ENCODE data around the gene CD200R1. TPM values are rescaled to one million over a fixed set of nuclear protein-coding genes. Genes with fewer than 3 reads are reported as not detected.

The CD200R1 gene
- total RNA-seq, 1 donor from 2014 or later = 1.9 TPM

GRCh38 chr3:112884678-112885290, 90.1 kb downstream of the CD200R1 start:
- ATAC-seq (no peak), DNase-seq (no peak)
- intact Hi-C loops (cut with DNase I) = no loop called here
- H3K27me3 ChIP-seq = peaks cover 4% of the 10 kb centered on the region
- no peaks in the 10 kb centered on the region for H3K9me3 ChIP-seq
- H3K4me3 ChIP-seq = no peak overlapping the region
- H3K4me1 ChIP-seq = no peaks in the 10 kb centered on the region
- no peaks in the 10 kb centered on the region for H3K36me3 ChIP-seq
- H3K27ac ChIP-seq = no peak overlapping the region
- no peak for TF ChIP-seq CTCF (IDR thresholded peaks at IDR 0.05)

DNA sequence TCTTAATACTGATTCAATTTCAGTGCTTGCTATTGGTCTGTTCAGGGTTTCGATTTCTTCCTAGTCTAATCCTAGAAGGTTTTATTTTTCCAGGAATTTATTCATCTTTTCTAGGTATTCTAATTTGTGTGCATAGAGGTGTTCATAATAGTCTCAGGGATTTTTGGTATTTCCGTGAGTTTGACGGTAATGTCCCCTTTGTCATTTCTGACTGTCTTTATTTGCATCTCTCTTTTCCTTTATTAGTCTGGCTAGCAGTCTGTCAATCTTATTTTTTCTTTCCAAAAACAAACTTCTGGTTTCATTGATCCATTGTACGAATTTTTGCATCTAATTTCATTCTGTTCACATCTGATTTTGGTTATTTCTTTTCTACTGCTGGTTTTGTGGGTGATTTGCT, 93.0 kb downstream of the CD200R1 start:
- no peaks in the 10 kb centered on the region for H3K36me3 ChIP-seq
- H3K9me3 ChIP-seq = no peaks in the 10 kb centered on the region
- no peaks in the 10 kb centered on the region for H3K27me3 ChIP-seq
- H3K4me3 ChIP-seq = no peak overlapping the region
- H3K4me1 ChIP-seq = no peaks in the 10 kb centered on the region
- TF ChIP-seq CTCF (IDR thresholded peaks at IDR 0.05) = no peak
- intact Hi-C loops (cut with DNase I) = no loop called here
- ATAC-seq (no peak), DNase-seq (no peak)
- H3K27ac ChIP-seq = no peak overlapping the region

DNA sequence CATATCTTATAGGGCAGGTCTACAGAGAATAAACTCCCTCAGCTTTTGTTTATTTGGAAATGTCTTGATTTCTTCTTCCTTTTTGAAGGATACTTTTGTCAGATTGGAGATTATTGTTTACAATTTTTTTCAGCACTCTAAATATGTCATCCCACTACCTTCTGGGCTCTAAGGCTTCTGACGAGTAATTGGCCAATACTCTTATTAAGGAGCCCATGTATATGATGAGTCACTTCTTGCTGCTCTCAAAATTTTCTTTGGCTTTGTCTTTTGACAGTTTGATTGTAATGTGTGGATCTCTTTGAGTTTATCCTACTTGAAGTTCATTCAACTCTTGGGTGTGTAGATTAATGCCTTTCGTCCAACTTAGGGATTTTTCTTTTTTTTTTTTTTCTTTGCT, 99.3 kb downstream of the CD200R1 start:
- DNase-seq = no peak
- no peak for TF ChIP-seq CTCF (IDR thresholded peaks at IDR 0.05)
- no peaks in the 10 kb centered on the region for H3K27me3 ChIP-seq
- H3K4me3 ChIP-seq = no peak overlapping the region
- H3K4me1 ChIP-seq = no peaks in the 10 kb centered on the region
- intact Hi-C loops (cut with DNase I) = no loop called here
- H3K36me3 ChIP-seq = no peaks in the 10 kb centered on the region
- no peaks in the 10 kb centered on the region for H3K9me3 ChIP-seq
- H3K27ac ChIP-seq = no peak overlapping the region
- no peak for ATAC-seq

- DNase-seq = no peak
- no peak overlapping the region for H3K4me3 ChIP-seq
- no peaks in the 10 kb centered on the region for H3K9me3 ChIP-seq
- no peaks in the 10 kb centered on the region for H3K4me1 ChIP-seq
- no peak for TF ChIP-seq CTCF (IDR thresholded peaks at IDR 0.05)
- H3K27me3 ChIP-seq = no peaks in the 10 kb centered on the region
- H3K27ac ChIP-seq = no peak overlapping the region
- H3K36me3 ChIP-seq = no peaks in the 10 kb centered on the region
- ATAC-seq = no peak
- intact Hi-C loops (cut with DNase I) = no loop called here
Measured at GRCh38 chr3:112874725-112875124, 100.2 kb downstream of the CD200R1 start.

- no peaks in the 10 kb centered on the region for H3K36me3 ChIP-seq
- ATAC-seq = no peak
- H3K4me1 ChIP-seq = no peaks in the 10 kb centered on the region
- TF ChIP-seq CTCF (IDR thresholded peaks at IDR 0.05) = no peak
- no peaks in the 10 kb centered on the region for H3K27me3 ChIP-seq
- no peaks in the 10 kb centered on the region for H3K9me3 ChIP-seq
- intact Hi-C loops (cut with DNase I) = no loop called here
- DNase-seq = no peak
- no peak overlapping the region for H3K27ac ChIP-seq
- no peak overlapping the region for H3K4me3 ChIP-seq
Measured at GRCh38 chr3:112873632-112874031, 101.3 kb downstream of the CD200R1 start.

GRCh38 chr3:112871735-112872134, 103.2 kb downstream of the CD200R1 start:
- TF ChIP-seq CTCF (IDR thresholded peaks at IDR 0.05) = no peak
- H3K9me3 ChIP-seq = no peaks in the 10 kb centered on the region
- ATAC-seq = no peak
- no peaks in the 10 kb centered on the region for H3K36me3 ChIP-seq
- no peaks in the 10 kb centered on the region for H3K4me1 ChIP-seq
- no peaks in the 10 kb centered on the region for H3K27me3 ChIP-seq
- no peak for DNase-seq
- no peak overlapping the region for H3K27ac ChIP-seq
- H3K4me3 ChIP-seq = no peak overlapping the region
- intact Hi-C loops (cut with DNase I) = no loop called here

All from upper lobe of right lung (tissue), 1 donor.